Measurements from ENCODE around the gene ECM2.

- TF ChIP-seq POLR2A (IDR thresholded peaks at IDR 0.05) (no peak), POLR2AphosphoS5 (IDR thresholded peaks at IDR 0.05) (no peak)
Measured at GRCh38 chr9:92514635-92515034, 21.2 kb downstream of the ECM2 start.
